A673 (cell line): Measurements from ENCODE around the gene NHS. TPM values are rescaled to one million over a fixed set of nuclear protein-coding genes. Genes with fewer than 3 reads are reported as not detected.

Experiments used
- BruUV-seq: library from RNA; stranded (reverse); fragments of 400-500 nt; replicated peaks from 2 replicates; lab custom pipeline; 2021; lab: Mats Ljungman, UMichigan
- CTCF ChIA-PET: fragments of 300-600 bp; sonication (Branson Sonifier 250); formaldehyde crosslinking; loops from one replicate; lab custom pipeline; 2022; ENCODE audit warnings: antibody characterized with exemption; lab: Charles Lee
- POLR2A ChIA-PET: fragments of 300-600 bp; sonication (Branson Sonifier 250); formaldehyde crosslinking; loops from one replicate; lab custom pipeline; 2022; ENCODE audit warnings: antibody characterized with exemption; ENCODE audit not compliant: low non-redundant PET; lab: Charles Lee
- DNase-seq: peaks from one replicate; pipeline ENCODE4 v3.0.0-alpha.2; 2015; ENCODE audit warnings: low spot score
- H3K27ac ChIP-seq: fragments of 200-600 bp; sonication (generic); 2 replicates; pipeline ENCODE4 v1.5.1; 2016; ENCODE audit warnings: mixed run types, low read depth, mild to moderate bottlenecking, mixed read lengths, antibody characterized with exemption, low read length; ENCODE audit not compliant: poor library complexity, severe bottlenecking
- H3K27me3 ChIP-seq: fragments of 200-600 bp; sonication (generic); replicated peaks from 2 replicates; pipeline ENCODE4 v1.6.1; 2017; ENCODE audit warnings: mixed run types, low read depth, mild to moderate bottlenecking, mixed read lengths, antibody characterized with exemption, low read length; ENCODE audit not compliant: insufficient read depth, poor library complexity
- H3K36me3 ChIP-seq: fragments of 200-600 bp; sonication (generic); 2 replicates; pipeline ENCODE4 v1.6.1; 2016; ENCODE audit warnings: mixed run types, mild to moderate bottlenecking, mixed read lengths, antibody characterized with exemption, low read length; ENCODE audit not compliant: insufficient read depth, poor library complexity, severe bottlenecking
- H3K4me1 ChIP-seq: fragments of 200-600 bp; sonication (generic); 2 replicates; pipeline ENCODE4 v1.6.1; 2017; ENCODE audit warnings: mixed run types, mild to moderate bottlenecking, mixed read lengths, antibody characterized with exemption, low read length; ENCODE audit not compliant: insufficient read depth, poor library complexity, severe bottlenecking
- H3K4me3 ChIP-seq: fragments of 200-600 bp; sonication (generic); 2 replicates; pipeline ENCODE4 v1.5.1; 2016; ENCODE audit warnings: low read depth, mixed run types, mild to moderate bottlenecking, mixed read lengths, low read length; ENCODE audit not compliant: poor library complexity, severe bottlenecking
- H3K9me3 ChIP-seq: fragments of 200-600 bp; sonication (generic); 2 replicates; pipeline ENCODE4 v1.6.1; 2016; ENCODE audit warnings: mixed run types, low read depth, mild to moderate bottlenecking, mixed read lengths, antibody characterized with exemption, low read length; ENCODE audit not compliant: poor library complexity, severe bottlenecking
- EZH2 ChIP-seq: fragments of 200-600 bp; sonication (generic); IDR thresholded peaks from 2 replicates; pipeline ENCODE4 v1.6.1; 2017; ENCODE audit warnings: borderline replicate concordance, low read depth, mild to moderate bottlenecking, mixed read lengths, antibody characterized with exemption, low read length; ENCODE audit not compliant: poor library complexity, severe bottlenecking
- intact Hi-C: fragments of 100-400 bp; cut with micrococcal nuclease; formaldehyde crosslinking; loops from one replicate; pipeline ENCODE4 v1.10.0; 2022; ENCODE audit not compliant: unreplicated experiment
- total RNA-seq: library from RNA; stranded (reverse); gene quantifications from 2 replicates; pipeline ENCODE4 v1.2.3, GENCODE V29; 2021
- TF ChIP-seq, protein P1 (sequence below): fragments of 300-800, 200-600 bp; sonication (generic); conservative IDR thresholded peaks from 2 replicates; pipeline ENCODE4 v1.5.1; 2017; ENCODE audit warnings: low read depth, mild to moderate bottlenecking, antibody characterized with exemption, low read length, moderate library complexity, mixed read lengths

Gene NHS
- total RNA-seq, 1 experiment from 2014 or later = 0.37 TPM

DNA sequence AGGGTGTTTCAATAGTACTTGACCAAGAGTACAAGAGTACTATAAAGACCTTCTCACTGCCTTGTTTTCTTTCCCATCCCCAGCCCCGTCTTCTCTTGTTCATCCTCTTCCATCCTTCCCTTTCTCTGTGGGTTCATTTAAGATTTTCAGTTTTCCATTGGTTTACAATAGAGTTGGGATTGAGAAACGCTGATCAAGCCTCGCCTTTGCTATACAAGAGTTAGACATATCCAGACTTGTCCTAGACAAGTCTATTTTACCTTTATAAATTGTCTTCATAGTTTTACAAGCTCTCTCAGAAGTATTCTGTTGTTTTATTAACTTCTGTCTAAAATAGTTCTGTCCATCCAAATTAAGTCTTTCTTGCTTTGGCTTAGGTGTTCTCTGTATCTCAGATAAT is 332.7 kb downstream of the NHS start:
- ChIA-PET CTCF (no interaction called here), POLR2A (no interaction called here)
- DNase-seq = no peak
- H3K27ac ChIP-seq = no peak overlapping the region
- H3K4me1 ChIP-seq = no peaks in the 10 kb centered on the region
- no peaks in the 10 kb centered on the region for H3K9me3 ChIP-seq
- BruUV-seq = no TSS peak
- no peaks in the 10 kb centered on the region for H3K36me3 ChIP-seq
- TF ChIP-seq, protein P1, sequence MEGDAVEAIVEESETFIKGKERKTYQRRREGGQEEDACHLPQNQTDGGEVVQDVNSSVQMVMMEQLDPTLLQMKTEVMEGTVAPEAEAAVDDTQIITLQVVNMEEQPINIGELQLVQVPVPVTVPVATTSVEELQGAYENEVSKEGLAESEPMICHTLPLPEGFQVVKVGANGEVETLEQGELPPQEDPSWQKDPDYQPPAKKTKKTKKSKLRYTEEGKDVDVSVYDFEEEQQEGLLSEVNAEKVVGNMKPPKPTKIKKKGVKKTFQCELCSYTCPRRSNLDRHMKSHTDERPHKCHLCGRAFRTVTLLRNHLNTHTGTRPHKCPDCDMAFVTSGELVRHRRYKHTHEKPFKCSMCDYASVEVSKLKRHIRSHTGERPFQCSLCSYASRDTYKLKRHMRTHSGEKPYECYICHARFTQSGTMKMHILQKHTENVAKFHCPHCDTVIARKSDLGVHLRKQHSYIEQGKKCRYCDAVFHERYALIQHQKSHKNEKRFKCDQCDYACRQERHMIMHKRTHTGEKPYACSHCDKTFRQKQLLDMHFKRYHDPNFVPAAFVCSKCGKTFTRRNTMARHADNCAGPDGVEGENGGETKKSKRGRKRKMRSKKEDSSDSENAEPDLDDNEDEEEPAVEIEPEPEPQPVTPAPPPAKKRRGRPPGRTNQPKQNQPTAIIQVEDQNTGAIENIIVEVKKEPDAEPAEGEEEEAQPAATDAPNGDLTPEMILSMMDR = no peak
- no peak for TF ChIP-seq EZH2
- intact Hi-C loops = no loop called here
- H3K27me3 ChIP-seq = peaks cover 12% of the 10 kb centered on the region
- no peak overlapping the region for H3K4me3 ChIP-seq

DNA sequence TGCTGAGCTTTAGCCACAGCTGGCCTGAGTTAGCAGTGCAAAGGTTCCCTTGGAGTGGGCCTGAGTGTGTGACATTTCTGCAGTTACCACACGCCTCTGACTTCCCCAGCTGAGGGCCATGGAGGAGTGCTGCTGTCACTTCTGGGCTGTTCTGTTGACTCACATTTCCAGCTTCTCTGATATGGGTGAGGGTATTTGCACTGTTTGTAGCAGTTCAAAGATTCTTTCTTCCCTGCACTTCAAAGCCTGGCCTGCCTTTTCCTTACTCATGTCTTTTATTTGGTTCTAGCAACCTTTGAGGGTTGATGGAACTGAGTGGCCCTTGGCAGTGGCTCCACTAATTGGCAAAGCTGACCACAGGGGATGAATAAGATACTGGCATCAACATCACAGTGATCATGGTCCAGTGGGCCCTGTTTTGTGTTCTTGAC is 335.9 kb downstream of the NHS start:
- Histone ChIP-seq H3K4me3 (no peak overlapping the region), H3K27me3 (peaks cover 12% of the 10 kb centered on the region), H3K27ac (no peak overlapping the region), H3K9me3 (no peaks in the 10 kb centered on the region), H3K36me3 (no peaks in the 10 kb centered on the region), H3K4me1 (no peaks in the 10 kb centered on the region)
- intact Hi-C loops = no loop called here
- TF ChIP-seq, protein P1 = no peak
- no peak for TF ChIP-seq EZH2
- POLR2A ChIA-PET = no interaction called here
- BruUV-seq = no TSS peak
- CTCF ChIA-PET = interaction anchor here (0.6 kb wide), 1 partner anchor 368 kb away, joined by 3 read pairs; no protein-coding TSS in a partner anchor
- DNase-seq = no peak

DNA sequence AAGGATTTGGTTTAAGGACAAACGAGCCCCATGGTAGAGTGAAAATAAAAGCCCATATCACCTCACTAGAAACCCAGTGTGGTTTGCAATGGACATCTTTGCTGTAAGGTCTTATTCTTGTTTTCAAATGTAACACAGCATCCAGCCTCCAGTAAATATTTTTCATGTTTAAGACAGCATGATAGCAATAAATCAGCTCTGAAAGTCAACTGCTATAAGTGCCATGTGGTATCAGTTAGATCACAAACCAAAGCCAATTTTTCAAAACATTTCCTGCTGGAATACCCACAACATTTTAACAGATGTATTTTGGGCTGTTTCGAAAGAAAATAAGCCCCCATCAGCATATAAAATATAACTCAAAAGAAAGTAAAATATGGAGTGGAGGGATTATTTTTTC is 338.3 kb downstream of the NHS start:
- no TSS peak for BruUV-seq
- H3K27ac ChIP-seq = no peak overlapping the region
- ChIA-PET POLR2A (no interaction called here), CTCF (no interaction called here)
- H3K36me3 ChIP-seq = no peaks in the 10 kb centered on the region
- H3K4me1 ChIP-seq = no peaks in the 10 kb centered on the region
- peaks cover 3% of the 10 kb centered on the region for H3K27me3 ChIP-seq
- TF ChIP-seq EZH2 = no peak
- TF ChIP-seq, protein P1 = no peak
- intact Hi-C loops = no loop called here
- no peak for DNase-seq
- no peak overlapping the region for H3K4me3 ChIP-seq
- no peaks in the 10 kb centered on the region for H3K9me3 ChIP-seq
